HEK293 (cell line): ENCODE measurements around the gene PRPH.
A peak's percentile ranks its signal among the peaks of the same experiment; 100 is the strongest.

ENCODE experiments used
- ELK4 ChIP-seq: IDR thresholded peaks from 2 replicates; pipeline ENCODE4 v1.6.1; 2011; ENCODE audit warnings: mild to moderate bottlenecking, low read depth, low read length, borderline replicate concordance
- KLF8 ChIP-seq: fragments of 450-650 bp; formaldehyde crosslinking; IDR thresholded peaks from 2 replicates; pipeline ENCODE4 v1.5.1; 2016; ENCODE audit warnings: missing biosample characterization, missing genetic modification characterization
- MYNN ChIP-seq: fragments of 450-650 bp; formaldehyde crosslinking; IDR thresholded peaks from 2 replicates; pipeline ENCODE4 v1.5.1; 2016; ENCODE audit warnings: missing biosample characterization, missing genetic modification characterization, borderline replicate concordance
- YY1 ChIP-seq: fragments of 450-650 bp; formaldehyde crosslinking; IDR thresholded peaks from 2 replicates; pipeline ENCODE4 v1.5.1; 2018; ENCODE audit warnings: missing biosample characterization, missing genetic modification characterization
- ZBTB21 ChIP-seq: fragments of 450-650 bp; formaldehyde crosslinking; IDR thresholded peaks from 2 replicates; pipeline ENCODE4 v1.5.1; 2017; ENCODE audit warnings: missing biosample characterization, missing genetic modification characterization
- ZFP3 ChIP-seq: fragments of 450-650 bp; formaldehyde crosslinking; IDR thresholded peaks from 2 replicates; pipeline ENCODE4 v1.5.1; 2016; ENCODE audit warnings: low read depth, missing biosample characterization, missing genetic modification characterization
- ZNF114 ChIP-seq: fragments of 450-650 bp; formaldehyde crosslinking; IDR thresholded peaks from 2 replicates; pipeline ENCODE4 v1.5.0; 2017; ENCODE audit warnings: missing biosample characterization, missing genetic modification characterization
- ZNF140 ChIP-seq: fragments of 450-650 bp; formaldehyde crosslinking; IDR thresholded peaks from 2 replicates; pipeline ENCODE4 v1.5.1; 2016; ENCODE audit warnings: missing biosample characterization, missing genetic modification characterization
- ZNF148 ChIP-seq: fragments of 450-650 bp; formaldehyde crosslinking; IDR thresholded peaks from 2 replicates; pipeline ENCODE4 v1.5.0; 2017; ENCODE audit warnings: missing biosample characterization, missing genetic modification characterization, borderline replicate concordance
- ZNF16 ChIP-seq: fragments of 450-650 bp; formaldehyde crosslinking; IDR thresholded peaks from 2 replicates; pipeline ENCODE4 v1.5.1; 2016; ENCODE audit warnings: low read depth, missing biosample characterization, missing genetic modification characterization
- ZNF223 ChIP-seq: fragments of 450-650 bp; formaldehyde crosslinking; IDR thresholded peaks from 2 replicates; pipeline ENCODE4 v1.5.1; 2016; ENCODE audit warnings: missing biosample characterization, missing genetic modification characterization
- ZNF266 ChIP-seq: fragments of 450-650 bp; formaldehyde crosslinking; IDR thresholded peaks from 2 replicates; pipeline ENCODE4 v1.5.1; 2016; ENCODE audit warnings: missing biosample characterization, missing genetic modification characterization, low read depth
- ZNF280D ChIP-seq: fragments of 450-650 bp; formaldehyde crosslinking; IDR thresholded peaks from 2 replicates; pipeline ENCODE4 v1.5.1; 2016; ENCODE audit warnings: missing biosample characterization, missing genetic modification characterization
- ZNF302 ChIP-seq: fragments of 450-650 bp; formaldehyde crosslinking; IDR thresholded peaks from 2 replicates; pipeline ENCODE4 v1.5.1; 2016; ENCODE audit warnings: missing biosample characterization, missing genetic modification characterization, low read depth
- ZNF354C ChIP-seq: fragments of 450-650 bp; formaldehyde crosslinking; IDR thresholded peaks from 2 replicates; pipeline ENCODE4 v1.5.1; 2016; ENCODE audit warnings: missing biosample characterization, missing genetic modification characterization, low read depth, borderline replicate concordance
- ZNF391 ChIP-seq: fragments of 450-650 bp; formaldehyde crosslinking; IDR thresholded peaks from 2 replicates; pipeline ENCODE4 v1.5.1; 2016; ENCODE audit warnings: low read depth, missing biosample characterization, missing genetic modification characterization, borderline replicate concordance
- ZNF501 ChIP-seq: fragments of 450-650 bp; formaldehyde crosslinking; IDR thresholded peaks from 2 replicates; pipeline ENCODE4 v1.5.1; 2016; ENCODE audit warnings: missing biosample characterization, missing genetic modification characterization
- ZNF510 ChIP-seq: fragments of 450-650 bp; formaldehyde crosslinking; IDR thresholded peaks from 2 replicates; pipeline ENCODE4 v1.5.1; 2018; ENCODE audit warnings: mild to moderate bottlenecking, missing genetic modification characterization, missing biosample characterization; ENCODE audit not compliant: insufficient replicate concordance
- ZNF544 ChIP-seq: fragments of 450-650 bp; formaldehyde crosslinking; IDR thresholded peaks from 2 replicates; pipeline ENCODE4 v1.5.0; 2017; ENCODE audit warnings: missing biosample characterization, missing genetic modification characterization
- ZNF585B ChIP-seq: fragments of 450-650 bp; formaldehyde crosslinking; IDR thresholded peaks from 2 replicates; pipeline ENCODE4 v1.5.1; 2016; ENCODE audit warnings: missing biosample characterization, missing genetic modification characterization
- ZNF629 ChIP-seq: fragments of 450-650 bp; formaldehyde crosslinking; IDR thresholded peaks from 2 replicates; pipeline ENCODE4 v1.5.1; 2017; ENCODE audit warnings: missing biosample characterization, missing genetic modification characterization
- ZNF670 ChIP-seq: fragments of 450-650 bp; formaldehyde crosslinking; IDR thresholded peaks from 2 replicates; pipeline ENCODE4 v1.5.1; 2016; ENCODE audit warnings: missing biosample characterization, missing genetic modification characterization, low read depth
- TF ChIP-seq, protein P1 (sequence below): fragments of 450-650 bp; formaldehyde crosslinking; IDR thresholded peaks from 2 replicates; pipeline ENCODE4 v1.5.1; 2016; ENCODE audit warnings: missing biosample characterization, missing genetic modification characterization
- TF ChIP-seq, protein P2 (sequence below): fragments of 450-650 bp; IDR thresholded peaks from 2 replicates; pipeline ENCODE4 v1.5.1; 2018; ENCODE audit warnings: missing biosample characterization, missing genetic modification characterization
- TF ChIP-seq, protein P3 (sequence below): fragments of 450-650 bp; formaldehyde crosslinking; IDR thresholded peaks from 2 replicates; pipeline ENCODE4 v1.5.1; 2016; ENCODE audit warnings: missing biosample characterization, missing genetic modification characterization
- TF ChIP-seq, protein P4 (sequence below): fragments of 450-650 bp; formaldehyde crosslinking; IDR thresholded peaks from 2 replicates; pipeline ENCODE4 v1.5.1; 2017; ENCODE audit warnings: missing biosample characterization, missing genetic modification characterization

Gene PRPH

DNA sequence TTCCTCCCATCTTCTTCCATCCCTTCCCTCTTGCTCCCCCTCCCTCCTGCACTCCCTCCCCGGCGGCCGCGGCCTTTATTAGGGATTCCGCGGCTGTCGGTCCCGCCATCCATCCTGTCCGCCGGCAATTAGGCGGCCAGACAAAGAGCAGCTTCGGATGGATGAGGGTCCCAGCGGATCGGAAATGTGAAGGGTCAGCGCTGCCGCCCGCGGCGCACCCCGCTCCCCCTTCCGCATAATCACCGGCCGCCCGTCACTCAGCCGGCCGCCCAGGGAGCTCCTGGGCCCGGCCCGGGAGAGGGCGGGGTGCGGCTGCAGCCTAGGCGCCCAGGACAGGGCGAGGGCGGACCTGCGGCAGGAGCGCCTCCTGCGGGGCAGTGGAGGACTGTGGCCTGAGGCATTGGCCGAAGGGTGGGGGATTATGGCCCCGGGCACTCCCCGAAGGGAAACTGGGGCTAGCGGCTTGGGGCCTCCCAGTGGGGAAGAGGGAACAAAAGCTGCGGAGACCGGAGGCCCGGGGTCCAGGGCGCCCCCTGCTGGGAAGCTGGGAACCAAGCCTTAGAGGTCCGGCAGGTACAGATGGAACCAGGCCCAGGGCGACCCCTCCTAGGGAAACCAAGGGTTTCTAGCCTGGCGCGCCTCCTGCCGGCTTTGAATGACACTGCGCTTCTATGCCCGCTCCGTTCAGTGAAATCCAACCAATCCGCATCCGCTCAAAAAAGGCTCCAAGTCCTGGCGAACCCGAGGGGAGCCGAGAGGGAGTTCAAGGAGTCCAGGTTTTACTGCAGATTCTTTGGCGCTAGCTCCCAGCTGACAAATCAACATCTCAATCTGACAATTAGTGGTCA lies 47.3 kb downstream of the PRPH start (continued):
- no peak for TF ChIP-seq ZNF280D (tag by site-specific recombination)
- TF ChIP-seq ZNF670 (tag by site-specific recombination): no peak
- no peak for TF ChIP-seq ZNF223 (tag by site-specific recombination)
- TF ChIP-seq ZFP3: no peak
- no peak for TF ChIP-seq ZNF544
- TF ChIP-seq ZNF16 (tag by site-specific recombination): no peak
- no peak for TF ChIP-seq ZNF140
- no peak for TF ChIP-seq ZNF302 (tag by site-specific recombination)
- no peak for TF ChIP-seq ZNF266 (tag by site-specific recombination)
- no peak for TF ChIP-seq YY1 (tag by site-specific recombination)
- TF ChIP-seq, protein P1, sequence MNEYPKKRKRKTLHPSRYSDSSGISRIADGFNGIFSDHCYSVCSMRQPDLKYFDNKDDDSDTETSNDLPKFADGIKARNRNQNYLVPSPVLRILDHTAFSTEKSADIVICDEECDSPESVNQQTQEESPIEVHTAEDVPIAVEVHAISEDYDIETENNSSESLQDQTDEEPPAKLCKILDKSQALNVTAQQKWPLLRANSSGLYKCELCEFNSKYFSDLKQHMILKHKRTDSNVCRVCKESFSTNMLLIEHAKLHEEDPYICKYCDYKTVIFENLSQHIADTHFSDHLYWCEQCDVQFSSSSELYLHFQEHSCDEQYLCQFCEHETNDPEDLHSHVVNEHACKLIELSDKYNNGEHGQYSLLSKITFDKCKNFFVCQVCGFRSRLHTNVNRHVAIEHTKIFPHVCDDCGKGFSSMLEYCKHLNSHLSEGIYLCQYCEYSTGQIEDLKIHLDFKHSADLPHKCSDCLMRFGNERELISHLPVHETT (tag by site-specific recombination): no peak
- TF ChIP-seq, protein P2, sequence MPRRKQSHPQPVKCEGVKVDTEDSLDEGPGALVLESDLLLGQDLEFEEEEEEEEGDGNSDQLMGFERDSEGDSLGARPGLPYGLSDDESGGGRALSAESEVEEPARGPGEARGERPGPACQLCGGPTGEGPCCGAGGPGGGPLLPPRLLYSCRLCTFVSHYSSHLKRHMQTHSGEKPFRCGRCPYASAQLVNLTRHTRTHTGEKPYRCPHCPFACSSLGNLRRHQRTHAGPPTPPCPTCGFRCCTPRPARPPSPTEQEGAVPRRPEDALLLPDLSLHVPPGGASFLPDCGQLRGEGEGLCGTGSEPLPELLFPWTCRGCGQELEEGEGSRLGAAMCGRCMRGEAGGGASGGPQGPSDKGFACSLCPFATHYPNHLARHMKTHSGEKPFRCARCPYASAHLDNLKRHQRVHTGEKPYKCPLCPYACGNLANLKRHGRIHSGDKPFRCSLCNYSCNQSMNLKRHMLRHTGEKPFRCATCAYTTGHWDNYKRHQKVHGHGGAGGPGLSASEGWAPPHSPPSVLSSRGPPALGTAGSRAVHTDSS: no peak
- TF ChIP-seq ELK4: no peak
- no peak for TF ChIP-seq ZBTB21
- no peak for TF ChIP-seq ZNF354C (tag by site-specific recombination)
- TF ChIP-seq KLF8: peak; percentile 15; the same call in 1 of the 2 replicates
- TF ChIP-seq, protein P3, sequence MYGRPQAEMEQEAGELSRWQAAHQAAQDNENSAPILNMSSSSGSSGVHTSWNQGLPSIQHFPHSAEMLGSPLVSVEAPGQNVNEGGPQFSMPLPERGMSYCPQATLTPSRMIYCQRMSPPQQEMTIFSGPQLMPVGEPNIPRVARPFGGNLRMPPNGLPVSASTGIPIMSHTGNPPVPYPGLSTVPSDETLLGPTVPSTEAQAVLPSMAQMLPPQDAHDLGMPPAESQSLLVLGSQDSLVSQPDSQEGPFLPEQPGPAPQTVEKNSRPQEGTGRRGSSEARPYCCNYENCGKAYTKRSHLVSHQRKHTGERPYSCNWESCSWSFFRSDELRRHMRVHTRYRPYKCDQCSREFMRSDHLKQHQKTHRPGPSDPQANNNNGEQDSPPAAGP (tag by site-specific recombination): no peak
- TF ChIP-seq ZNF629 (tag by site-specific recombination): no peak; the same call in 1 of the 2 replicates
- TF ChIP-seq ZNF501 (tag by site-specific recombination): no peak
- no peak for TF ChIP-seq ZNF114
- no peak for TF ChIP-seq ZNF391
- TF ChIP-seq, protein P4, sequence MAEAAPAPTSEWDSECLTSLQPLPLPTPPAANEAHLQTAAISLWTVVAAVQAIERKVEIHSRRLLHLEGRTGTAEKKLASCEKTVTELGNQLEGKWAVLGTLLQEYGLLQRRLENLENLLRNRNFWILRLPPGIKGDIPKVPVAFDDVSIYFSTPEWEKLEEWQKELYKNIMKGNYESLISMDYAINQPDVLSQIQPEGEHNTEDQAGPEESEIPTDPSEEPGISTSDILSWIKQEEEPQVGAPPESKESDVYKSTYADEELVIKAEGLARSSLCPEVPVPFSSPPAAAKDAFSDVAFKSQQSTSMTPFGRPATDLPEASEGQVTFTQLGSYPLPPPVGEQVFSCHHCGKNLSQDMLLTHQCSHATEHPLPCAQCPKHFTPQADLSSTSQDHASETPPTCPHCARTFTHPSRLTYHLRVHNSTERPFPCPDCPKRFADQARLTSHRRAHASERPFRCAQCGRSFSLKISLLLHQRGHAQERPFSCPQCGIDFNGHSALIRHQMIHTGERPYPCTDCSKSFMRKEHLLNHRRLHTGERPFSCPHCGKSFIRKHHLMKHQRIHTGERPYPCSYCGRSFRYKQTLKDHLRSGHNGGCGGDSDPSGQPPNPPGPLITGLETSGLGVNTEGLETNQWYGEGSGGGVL (tag by site-specific recombination): 0 out of 2 replicates have a peak, but pooled peaks have one; percentile 11
- TF ChIP-seq ZNF510 (tag by site-specific recombination): no peak
- no peak for TF ChIP-seq ZNF585B (tag by site-specific recombination)
- TF ChIP-seq MYNN (tag by site-specific recombination): no peak
- TF ChIP-seq ZNF148 (tag by site-specific recombination): no peak
